NB4 (cell line): ENCODE data around the gene PRADC1.
A peak's percentile ranks its signal among the peaks of the same experiment; 100 is the strongest.
"Not testable (repeated sequence)": the region's sequence is repeated elsewhere in the genome, so short reads cannot be mapped to it uniquely, and the experiment has no call there.

Experiments used
- DNase-seq: peaks from one replicate; pipeline ENCODE4 v3.0.0; 2010; ENCODE audit warnings: low read depth
- H3K4me3 ChIP-seq: one replicate; pipeline ENCODE4 v1.5.1; 2011; ENCODE audit warnings: mild to moderate bottlenecking, low read depth, low read length, moderate library complexity
- MYC ChIP-seq: IDR thresholded peaks from 2 replicates; pipeline ENCODE4 v1.6.1; 2011; ENCODE audit warnings: low read depth, low read length
- POLR2A ChIP-seq: IDR thresholded peaks from 2 replicates; pipeline ENCODE4 v1.6.1; 2011; ENCODE audit warnings: mild to moderate bottlenecking; ENCODE audit not compliant: insufficient read length; ENCODE audit errors: extremely low read depth
- TF ChIP-seq, protein P1 (sequence below): IDR thresholded peaks from 2 replicates; pipeline ENCODE4 v1.6.1; 2011; ENCODE audit warnings: low read depth, low read length
- TF ChIP-seq, protein P2 (sequence below): IDR thresholded peaks from one replicate; pipeline ENCODE4 v1.5.1; 2012; ENCODE audit warnings: low read depth, low read length

Gene PRADC1

DNA sequence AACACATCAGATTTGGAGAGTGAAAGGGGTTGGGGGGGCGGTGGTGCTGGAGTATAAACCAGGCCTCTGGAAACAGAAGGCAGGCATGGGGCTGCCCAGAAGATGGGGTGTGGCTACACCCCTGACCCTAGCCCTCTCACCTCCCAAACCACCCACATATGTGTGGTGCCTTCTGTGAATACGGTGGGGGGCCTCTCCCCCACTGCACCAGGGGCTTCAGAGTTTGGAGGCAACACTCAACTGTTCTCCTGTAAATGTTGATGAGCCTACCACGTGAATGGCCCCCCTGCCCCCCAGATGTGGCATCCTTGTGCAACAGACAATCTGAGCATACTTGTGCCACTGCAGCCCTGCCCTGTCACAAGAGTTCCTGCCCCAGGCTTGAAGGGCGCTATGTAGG is 31.7 kb upstream of the PRADC1 start:
- no peak for DNase-seq
- no peak overlapping the region for H3K4me3 ChIP-seq
- TF ChIP-seq POLR2A: no peak
- TF ChIP-seq, protein P1, sequence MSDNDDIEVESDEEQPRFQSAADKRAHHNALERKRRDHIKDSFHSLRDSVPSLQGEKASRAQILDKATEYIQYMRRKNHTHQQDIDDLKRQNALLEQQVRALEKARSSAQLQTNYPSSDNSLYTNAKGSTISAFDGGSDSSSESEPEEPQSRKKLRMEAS: no peak
- TF ChIP-seq, protein P2, sequence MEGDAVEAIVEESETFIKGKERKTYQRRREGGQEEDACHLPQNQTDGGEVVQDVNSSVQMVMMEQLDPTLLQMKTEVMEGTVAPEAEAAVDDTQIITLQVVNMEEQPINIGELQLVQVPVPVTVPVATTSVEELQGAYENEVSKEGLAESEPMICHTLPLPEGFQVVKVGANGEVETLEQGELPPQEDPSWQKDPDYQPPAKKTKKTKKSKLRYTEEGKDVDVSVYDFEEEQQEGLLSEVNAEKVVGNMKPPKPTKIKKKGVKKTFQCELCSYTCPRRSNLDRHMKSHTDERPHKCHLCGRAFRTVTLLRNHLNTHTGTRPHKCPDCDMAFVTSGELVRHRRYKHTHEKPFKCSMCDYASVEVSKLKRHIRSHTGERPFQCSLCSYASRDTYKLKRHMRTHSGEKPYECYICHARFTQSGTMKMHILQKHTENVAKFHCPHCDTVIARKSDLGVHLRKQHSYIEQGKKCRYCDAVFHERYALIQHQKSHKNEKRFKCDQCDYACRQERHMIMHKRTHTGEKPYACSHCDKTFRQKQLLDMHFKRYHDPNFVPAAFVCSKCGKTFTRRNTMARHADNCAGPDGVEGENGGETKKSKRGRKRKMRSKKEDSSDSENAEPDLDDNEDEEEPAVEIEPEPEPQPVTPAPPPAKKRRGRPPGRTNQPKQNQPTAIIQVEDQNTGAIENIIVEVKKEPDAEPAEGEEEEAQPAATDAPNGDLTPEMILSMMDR: no peak
- no peak for TF ChIP-seq MYC

DNA sequence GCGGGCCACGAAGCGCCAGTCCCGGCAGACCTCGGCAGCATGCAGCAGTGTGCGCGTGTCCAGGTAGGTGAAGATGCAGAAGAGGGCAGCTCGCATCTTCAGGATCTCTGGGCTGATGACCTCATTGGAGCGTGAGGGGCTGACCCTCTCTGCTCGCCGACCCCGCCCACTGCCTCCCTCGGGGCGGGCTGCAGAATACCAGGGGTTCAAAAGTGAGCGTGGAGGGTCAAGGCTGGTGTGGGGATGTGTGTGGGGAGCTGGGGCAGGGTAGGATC is 31.2 kb upstream of the PRADC1 start:
- H3K4me3 ChIP-seq: no peak overlapping the region
- no peak for DNase-seq
- no peak for TF ChIP-seq MYC

DNA sequence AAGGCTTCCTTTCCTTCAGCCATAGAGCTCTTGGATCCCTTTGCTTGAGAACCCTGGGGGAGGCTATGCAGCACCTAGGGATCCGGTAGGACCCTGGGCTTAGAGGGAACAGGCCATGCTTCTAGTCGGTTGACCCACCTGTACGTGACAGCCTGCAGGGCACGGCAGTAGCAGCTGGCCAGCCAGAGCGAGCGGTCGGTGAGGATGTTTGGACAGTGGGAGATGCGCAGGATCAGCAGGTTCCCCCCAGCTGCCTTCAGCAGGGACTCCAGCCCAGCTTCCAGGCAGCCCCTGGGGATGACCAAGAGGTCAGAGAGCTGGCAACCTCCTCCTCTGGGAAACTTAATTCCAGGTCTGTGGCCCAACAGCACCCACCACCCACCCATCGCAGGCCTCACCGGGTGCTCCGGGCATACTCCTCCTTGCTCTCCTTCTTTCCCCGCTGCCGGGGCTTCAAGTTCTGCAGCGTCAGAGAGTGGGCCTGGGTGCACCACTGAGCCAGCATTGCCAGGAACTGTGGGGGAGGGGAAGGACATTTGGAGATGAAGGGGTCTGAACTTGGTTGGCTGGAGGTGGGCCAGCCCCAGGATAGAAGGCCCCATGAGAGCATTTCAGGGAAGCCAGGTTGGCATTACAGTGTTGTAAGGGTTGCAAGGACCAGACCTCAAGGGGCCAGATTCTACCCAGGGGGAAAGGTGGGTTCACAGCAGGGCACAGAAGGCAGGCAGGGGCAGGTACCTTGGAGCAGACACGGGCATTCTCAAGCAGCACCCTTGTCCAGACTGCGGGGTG is 30.7 kb upstream of the PRADC1 start:
- H3K4me3 ChIP-seq: no peak overlapping the region
- TF ChIP-seq, protein P2: no peak
- no peak for TF ChIP-seq MYC
- TF ChIP-seq, protein P1: no peak
- TF ChIP-seq POLR2A: no peak
- DNase-seq: no peak

DNA sequence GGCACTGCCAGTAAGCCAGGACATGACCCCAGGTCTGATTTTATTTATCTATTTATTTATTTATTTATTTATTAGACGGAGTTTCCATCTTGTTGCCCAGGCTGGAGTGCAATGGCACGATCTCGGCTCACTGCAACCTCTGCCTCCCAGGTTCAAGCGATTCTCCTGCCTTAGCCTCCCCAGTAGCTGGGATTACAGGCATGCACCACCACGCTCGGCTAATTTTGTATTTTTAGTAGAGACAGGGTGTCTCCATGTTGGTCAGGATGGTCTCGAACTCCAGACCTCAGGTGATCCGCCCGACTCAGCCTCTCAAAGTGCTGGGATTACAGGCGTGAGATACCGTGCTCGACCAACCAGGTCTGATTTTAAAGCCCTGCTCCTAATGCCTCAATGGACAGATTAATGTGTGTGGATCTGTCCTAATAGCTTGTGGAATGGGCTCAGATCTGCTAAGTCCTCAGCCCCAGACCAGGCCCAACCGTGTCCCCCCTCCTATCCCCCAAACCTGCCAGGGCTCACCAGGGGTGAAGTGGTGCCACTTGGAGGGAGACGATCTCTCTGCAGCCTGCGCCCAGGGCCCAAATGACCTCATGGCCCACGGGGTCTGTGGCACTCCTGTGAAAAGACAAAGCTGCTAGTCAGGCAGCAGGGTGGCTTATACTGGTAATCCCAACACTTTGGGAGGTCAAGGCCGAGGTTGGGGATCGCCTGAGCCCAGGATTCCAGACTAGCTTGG is 29.8 kb upstream of the PRADC1 start:
- not testable (repeated sequence) for DNase-seq, H3K4me3 ChIP-seq

DNA sequence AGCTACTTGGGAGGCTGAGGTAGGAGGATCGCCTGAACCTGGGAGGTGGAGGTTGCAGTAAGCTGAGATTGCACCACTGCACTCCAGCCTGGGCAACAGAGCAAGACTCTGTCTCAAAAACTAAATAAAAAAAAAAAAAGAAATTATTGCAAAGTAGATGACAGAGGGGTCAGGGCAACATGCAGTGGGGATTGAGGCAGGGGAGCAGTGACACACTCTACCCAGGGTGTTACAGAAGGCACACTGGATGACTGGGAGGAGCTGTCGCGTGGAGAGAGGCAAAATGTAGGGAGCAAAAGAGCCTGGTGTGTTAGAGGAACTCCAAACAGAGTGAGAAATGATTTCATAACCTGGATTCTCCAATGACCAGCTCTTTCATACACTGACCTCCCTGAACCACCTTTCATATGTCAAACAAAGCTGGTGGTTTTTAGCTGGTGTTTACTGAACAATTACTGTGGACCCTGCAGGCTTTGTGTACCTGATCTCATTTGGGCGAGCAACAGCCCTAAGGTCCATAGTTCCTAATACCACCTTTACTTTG is 29.1 kb upstream of the PRADC1 start:
- TF ChIP-seq, protein P2: no peak
- TF ChIP-seq POLR2A (no peak), MYC (no peak)
- TF ChIP-seq, protein P1: no peak
- no peak overlapping the region for H3K4me3 ChIP-seq
- DNase-seq: no peak

DNA sequence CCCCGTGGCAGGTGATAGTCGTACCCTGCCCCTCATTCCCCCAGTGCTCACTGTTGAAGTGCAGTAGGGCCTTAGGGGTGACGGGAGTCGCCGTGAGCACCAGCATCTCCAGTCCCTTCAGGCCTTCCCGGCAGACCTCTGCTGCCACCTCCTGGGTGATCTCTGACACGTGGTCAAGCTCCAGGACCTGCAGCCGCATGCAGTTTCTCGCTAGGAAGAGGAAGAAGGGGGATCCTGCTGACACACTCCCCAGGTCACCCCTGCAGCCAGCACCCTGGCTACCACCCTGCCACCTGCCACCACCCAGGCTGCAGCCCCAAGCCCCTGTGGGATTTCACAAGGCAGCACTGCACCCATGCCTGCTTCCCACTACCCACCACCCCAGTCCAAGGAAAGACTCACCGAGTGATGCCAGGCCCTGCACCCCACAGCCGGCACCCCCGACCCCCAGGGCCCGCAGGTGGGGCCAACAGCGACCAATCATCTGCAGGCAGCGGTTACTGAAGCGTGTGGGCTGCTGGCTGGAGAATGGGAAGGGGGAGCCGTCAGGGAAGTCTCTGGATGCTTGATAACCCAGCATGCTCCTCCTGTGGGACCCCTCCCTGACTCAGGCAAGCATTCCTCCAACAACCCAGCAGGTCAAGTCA is 27.4 kb upstream of the PRADC1 start:
- TF ChIP-seq, protein P2: peak; percentile 32
- TF ChIP-seq POLR2A (no peak), MYC (peak; percentile 85)
- TF ChIP-seq, protein P1: peak; percentile 94
- peak; percentile 75 for DNase-seq
- H3K4me3 ChIP-seq: no peak overlapping the region
